Activated T-cell treated with anti-CD3 and anti-CD28 coated beads, Interleukin-2, amount 50 U/mL, for 72 hours (primary cell): Measurements from ENCODE around the gene PPP6R2. TPM values are rescaled to one million over a fixed set of nuclear protein-coding genes. Genes with fewer than 3 reads are reported as not detected.

Source experiments
- ATAC-seq, 2 donors: fragments of 150-1000 bp; cut with Tn5 transposase; replicated peaks in 1 of 2; 2 replicates each; pipeline ENCODE4 v1.10.0; 2021; ENCODE audit warnings: moderate library complexity in 2 of 2, mild to moderate bottlenecking in 1 of 2
- DNase-seq, 2 donors: peaks; one replicate each; pipeline ENCODE4 v3.0.0; 2021 to 2022; ENCODE audit warnings: mixed read lengths in 1 of 2
- H3K27ac Mint-ChIP-seq: one replicate; pipeline ENCODE4 v1.8.0; 2022; ENCODE audit warnings: mild to moderate bottlenecking, moderate library complexity, mixed read lengths
- H3K27me3 Mint-ChIP-seq: one replicate; pipeline ENCODE4 v1.8.0; 2022; ENCODE audit warnings: low read depth, mixed read lengths
- H3K36me3 Mint-ChIP-seq, 2 donors: one replicate each; pipeline ENCODE4 v1.8.0; 2022; ENCODE audit warnings: mixed read lengths in 2 of 2, mild to moderate bottlenecking in 1 of 2; ENCODE audit not compliant: insufficient read depth in 2 of 2
- H3K4me1 Mint-ChIP-seq: one replicate; pipeline ENCODE4 v1.8.0; 2022; ENCODE audit warnings: low read depth, mixed read lengths
- H3K4me3 Mint-ChIP-seq, 2 donors: one replicate each; pipeline ENCODE4 v1.8.0; 2022; ENCODE audit warnings: mild to moderate bottlenecking in 2 of 2, mixed read lengths in 2 of 2, moderate library complexity in 2 of 2
- H3K9me3 Mint-ChIP-seq, 2 donors: one replicate each; pipeline ENCODE4 v1.8.0; 2022; ENCODE audit warnings: mixed read lengths in 2 of 2
- total RNA-seq, 2 donors: library from RNA; stranded (reverse); gene quantifications; one replicate each; pipeline ENCODE4 v1.2.3, GENCODE V29; 2022

The PPP6R2 gene
- total RNA-seq, 2 donors from 2014 or later, result 45.6 to 51.3 TPM

DNA sequence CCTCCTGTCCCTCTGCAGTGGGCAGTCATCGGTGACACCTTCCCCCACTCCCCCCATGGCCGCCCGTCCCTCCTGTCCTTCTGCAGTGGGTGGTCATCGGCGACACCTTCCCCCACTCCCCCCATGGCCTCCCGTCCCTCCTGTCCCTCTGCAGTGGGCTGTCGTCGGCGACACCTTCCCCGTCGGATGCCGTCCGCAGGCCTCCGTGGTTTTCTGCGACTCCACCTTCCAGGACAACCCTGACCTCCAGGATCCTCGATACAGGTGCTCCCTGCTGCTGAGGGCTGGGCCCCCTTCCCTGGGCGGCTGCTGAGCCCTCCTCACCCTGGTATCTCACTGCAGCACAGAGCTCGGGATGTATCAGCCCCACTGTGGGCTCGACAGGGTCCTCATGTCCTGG, 145.8 kb downstream of the PPP6R2 start:
- no peak overlapping the region for H3K27ac Mint-ChIP-seq
- H3K4me3 Mint-ChIP-seq, result no peak overlapping the region
- DNase-seq, result no peak
- no peaks in the 10 kb centered on the region for H3K27me3 Mint-ChIP-seq
- H3K9me3 Mint-ChIP-seq, result no peaks in the 10 kb centered on the region
- H3K36me3 Mint-ChIP-seq, result no peaks in the 10 kb centered on the region
- no peak for ATAC-seq
- peaks cover 8% of the 10 kb centered on the region for H3K4me1 Mint-ChIP-seq

- Mint-ChIP-seq H3K4me3 (no peak overlapping the region), H3K27me3 (no peaks in the 10 kb centered on the region), H3K36me3 (no peaks in the 10 kb centered on the region), H3K27ac (no peak overlapping the region), H3K9me3 (no peaks in the 10 kb centered on the region), H3K4me1 (peaks cover 8% of the 10 kb centered on the region)
- DNase-seq (no peak), ATAC-seq (no peak)
Measured at GRCh38 chr22:50489363-50490243, 146.5 kb downstream of the PPP6R2 start.

DNA sequence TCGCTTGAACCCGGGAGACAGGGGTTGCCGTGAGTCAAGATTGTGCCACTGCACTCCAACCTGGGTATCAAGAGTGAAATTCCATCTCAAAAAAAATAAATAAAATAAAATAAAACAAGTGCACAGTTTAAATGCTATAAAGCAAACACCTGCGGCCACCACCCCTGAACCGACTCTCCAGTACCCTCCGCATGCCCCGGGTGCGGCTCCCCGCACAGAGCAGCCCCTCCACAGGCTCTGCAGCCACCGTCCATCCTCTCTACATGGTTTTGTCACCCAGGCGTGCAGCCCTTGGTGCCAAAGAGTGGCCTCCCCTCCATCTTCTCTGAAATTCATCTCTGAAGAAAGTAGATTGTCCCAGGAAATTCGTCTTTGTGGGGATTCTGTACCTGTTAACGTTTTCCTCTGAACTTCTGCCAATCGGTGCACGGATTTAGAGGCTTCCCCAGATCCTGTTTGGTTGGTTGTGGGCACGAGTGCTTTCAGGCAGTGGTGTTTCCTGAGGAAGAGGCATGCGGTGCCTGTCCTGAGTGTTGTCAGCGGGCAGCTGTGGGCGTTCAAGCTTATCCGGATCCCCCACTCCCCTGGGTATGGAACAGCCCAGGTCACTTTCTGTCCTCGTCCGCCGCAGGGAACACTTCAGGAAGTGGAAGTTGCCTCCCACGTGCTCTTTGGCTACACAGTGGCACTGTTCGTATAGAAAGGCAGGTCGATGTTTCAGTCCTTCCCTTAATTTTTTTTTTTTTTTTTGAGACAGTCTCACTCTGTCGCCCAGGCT, 147.6 kb downstream of the PPP6R2 start:
- Mint-ChIP-seq H3K36me3 (no peaks in the 10 kb centered on the region), H3K27me3 (no peaks in the 10 kb centered on the region), H3K4me3 (peak overlapping the region; percentile 52 to 58), H3K27ac (peak overlapping the region; percentile 79), H3K4me1 (peaks cover 8% of the 10 kb centered on the region), H3K9me3 (no peaks in the 10 kb centered on the region)
- peak in 1 of 2 donors; percentile 39 for ATAC-seq
- no peak for DNase-seq

Other genes with a start within 250 kb of the PPP6R2 start
- 1 to 10 TPM; 3.8 to 8.0 TPM for gene PANX2, start 172.6 kb upstream of the PPP6R2 start, total RNA-seq
- gene TRABD, start 157.4 kb upstream of the PPP6R2 start, total RNA-seq, result 100 to 1,000 TPM; 108 to 125 TPM
- gene SELENOO, start 142.3 kb upstream of the PPP6R2 start, total RNA-seq, result 10 to 100 TPM; 17.6 to 19.4 TPM
- 10 to 100 TPM; 64.9 to 69.7 TPM for gene TUBGCP6, start 98.3 kb upstream of the PPP6R2 start, total RNA-seq
- gene HDAC10, start 92.1 kb upstream of the PPP6R2 start, total RNA-seq, result 10 to 100 TPM; 52.1 to 57.4 TPM
- gene MAPK12, start 81.6 kb upstream of the PPP6R2 start, total RNA-seq, result 10 to 100 TPM in 1 of 2 donors, 1 to 10 TPM in 1; 8.5 to 11.5 TPM
- 10 to 100 TPM; 16.6 to 27.1 TPM for gene MAPK11, start 72.9 kb upstream of the PPP6R2 start, total RNA-seq
- 10 to 100 TPM; 30.2 to 34.0 TPM for gene PLXNB2, start 35.7 kb upstream of the PPP6R2 start, total RNA-seq
- 1 to 10 TPM; 6.4 to 8.5 TPM for gene DENND6B, start 16.3 kb upstream of the PPP6R2 start, total RNA-seq
- 100 to 1,000 TPM; 108 to 114 TPM for gene SBF1, start 131.7 kb downstream of the PPP6R2 start, total RNA-seq
- 10 to 100 TPM; 25.5 to 28.8 TPM for gene ADM2, start 138.2 kb downstream of the PPP6R2 start, total RNA-seq
- 1 to 10 TPM; 3.4 to 5.2 TPM for gene MIOX, start 143.5 kb downstream of the PPP6R2 start, total RNA-seq
- gene LMF2, start 164.4 kb downstream of the PPP6R2 start, total RNA-seq, result 10 to 100 TPM; 64.8 to 64.9 TPM
- gene NCAPH2, start 164.9 kb downstream of the PPP6R2 start, total RNA-seq, result 100 to 1,000 TPM; 120 to 141 TPM
- gene SCO2, start 182.3 kb downstream of the PPP6R2 start, total RNA-seq, result 1 to 10 TPM; 8.3 to 8.5 TPM
- 100 to 1,000 TPM in 1 of 2 donors, 10 to 100 TPM in 1; 71.5 to 101 TPM for gene TYMP, start 186.7 kb downstream of the PPP6R2 start, total RNA-seq
- 10 to 100 TPM; 45.5 to 49.1 TPM for gene KLHDC7B, start 202.6 kb downstream of the PPP6R2 start, total RNA-seq
- gene SYCE3, start 219.6 kb downstream of the PPP6R2 start, total RNA-seq, result 1 to 10 TPM; 1.7 TPM
- gene CPT1B, start 235.1 kb downstream of the PPP6R2 start, total RNA-seq, result 10 to 100 TPM; 85.3 to 88.0 TPM
- 100 to 1,000 TPM in 1 of 2 donors, 10 to 100 TPM in 1; 95.6 to 110 TPM for gene CHKB, start 239.5 kb downstream of the PPP6R2 start, total RNA-seq